Stomach (tissue), 4 donors: ENCODE results near the gene ST14.

Experiments used
- POLR2A ChIP-seq, 4 donors: fragments of 450-650 bp; IDR thresholded peaks; one replicate each; pipeline ENCODE4 v1.6.1; 2016; ENCODE audit warnings: antibody characterized with exemption in 4 of 4, control low read depth in 2 of 4, mild to moderate bottlenecking in 1 of 4, moderate library complexity in 1 of 4
- TF ChIP-seq, protein P1 (sequence below), 7 experiments: fragments of 450-650 bp in 4 of 7; fragments of 200-600 bp in 3 of 7; sonication (generic) in 3 of 7; IDR thresholded peaks; one replicate each; pipeline ENCODE4 v1.5.1; 2016 to 2019; ENCODE audit warnings: antibody characterized with exemption in 7 of 7, control low read depth in 2 of 7, mild to moderate bottlenecking in 1 of 7

DNA sequence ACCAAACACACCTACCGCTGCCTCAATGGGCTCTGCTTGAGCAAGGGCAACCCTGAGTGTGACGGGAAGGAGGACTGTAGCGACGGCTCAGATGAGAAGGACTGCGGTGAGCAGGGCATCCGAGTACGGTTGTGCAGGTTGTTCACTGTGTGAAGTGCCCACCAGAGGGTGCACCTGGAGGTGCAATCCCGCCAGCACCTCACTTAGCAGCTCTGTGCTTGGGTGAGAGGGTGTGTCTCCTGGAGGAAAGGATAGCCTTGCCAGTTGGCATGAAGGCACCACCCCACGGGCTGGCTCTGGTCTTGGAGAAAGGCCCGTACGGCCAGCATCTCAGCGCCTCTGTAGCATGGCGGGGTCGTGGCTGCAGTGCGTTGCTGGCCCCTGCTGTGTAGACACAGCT is 39.4 kb downstream of the ST14 start:
- TF ChIP-seq, protein P1, sequence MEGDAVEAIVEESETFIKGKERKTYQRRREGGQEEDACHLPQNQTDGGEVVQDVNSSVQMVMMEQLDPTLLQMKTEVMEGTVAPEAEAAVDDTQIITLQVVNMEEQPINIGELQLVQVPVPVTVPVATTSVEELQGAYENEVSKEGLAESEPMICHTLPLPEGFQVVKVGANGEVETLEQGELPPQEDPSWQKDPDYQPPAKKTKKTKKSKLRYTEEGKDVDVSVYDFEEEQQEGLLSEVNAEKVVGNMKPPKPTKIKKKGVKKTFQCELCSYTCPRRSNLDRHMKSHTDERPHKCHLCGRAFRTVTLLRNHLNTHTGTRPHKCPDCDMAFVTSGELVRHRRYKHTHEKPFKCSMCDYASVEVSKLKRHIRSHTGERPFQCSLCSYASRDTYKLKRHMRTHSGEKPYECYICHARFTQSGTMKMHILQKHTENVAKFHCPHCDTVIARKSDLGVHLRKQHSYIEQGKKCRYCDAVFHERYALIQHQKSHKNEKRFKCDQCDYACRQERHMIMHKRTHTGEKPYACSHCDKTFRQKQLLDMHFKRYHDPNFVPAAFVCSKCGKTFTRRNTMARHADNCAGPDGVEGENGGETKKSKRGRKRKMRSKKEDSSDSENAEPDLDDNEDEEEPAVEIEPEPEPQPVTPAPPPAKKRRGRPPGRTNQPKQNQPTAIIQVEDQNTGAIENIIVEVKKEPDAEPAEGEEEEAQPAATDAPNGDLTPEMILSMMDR (IDR thresholded peaks at IDR 0.05): no peak
- TF ChIP-seq POLR2A (IDR thresholded peaks at IDR 0.05): no peak
